H9 (cell line): ENCODE measurements around the gene NGRN. TPM values are rescaled to one million over a fixed set of nuclear protein-coding genes. Genes with fewer than 3 reads are reported as not detected.

Experiments used
- DNase-seq: peaks from one replicate; pipeline ENCODE4 v3.0.0-alpha.2; 2017
- H2AFZ ChIP-seq: one replicate; pipeline ENCODE4 v1.6.1; 2013; ENCODE audit warnings: mild to moderate bottlenecking, low read length, control low read depth, moderate library complexity
- H2AK5ac ChIP-seq: 2 replicates; pipeline ENCODE4 v1.6.1; 2013; ENCODE audit warnings: low read length, control low read depth, mixed read lengths; ENCODE audit not compliant: insufficient read length
- H2BK120ac ChIP-seq: one replicate; pipeline ENCODE4 v1.6.1; 2013; ENCODE audit warnings: low read depth, mild to moderate bottlenecking, low read length, control low read depth, inconsistent platforms; ENCODE audit not compliant: poor library complexity, severe bottlenecking
- H2BK12ac ChIP-seq: 2 replicates; pipeline ENCODE4 v1.6.1; 2013; ENCODE audit warnings: low read length, control low read depth, mixed read lengths, low read depth; ENCODE audit not compliant: insufficient read length
- H2BK15ac ChIP-seq: 2 replicates; pipeline ENCODE4 v1.6.1; 2013; ENCODE audit warnings: low read depth, low read length, control low read depth
- H2BK20ac ChIP-seq: one replicate; pipeline ENCODE4 v1.6.1; 2013; ENCODE audit warnings: low read depth, mild to moderate bottlenecking, low read length, control low read depth, inconsistent platforms; ENCODE audit not compliant: poor library complexity, severe bottlenecking
- H2BK5ac ChIP-seq: 2 replicates; pipeline ENCODE4 v1.6.1; 2013; ENCODE audit warnings: low read length, control low read depth, mixed read lengths; ENCODE audit not compliant: insufficient read length
- H3K14ac ChIP-seq: 2 replicates; pipeline ENCODE4 v1.6.1; 2013; ENCODE audit warnings: low read length, control low read depth; ENCODE audit not compliant: insufficient read depth
- H3K18ac ChIP-seq: 2 replicates; pipeline ENCODE4 v1.6.1; 2013; ENCODE audit warnings: low read depth, mild to moderate bottlenecking, mixed read lengths, low read length, control low read depth; ENCODE audit not compliant: insufficient read length
- H3K23ac ChIP-seq: 2 replicates; pipeline ENCODE4 v1.6.1; 2013; ENCODE audit warnings: low read length, control low read depth, mixed read lengths, low read depth; ENCODE audit not compliant: insufficient read length
- H3K23me2 ChIP-seq: 2 replicates; pipeline ENCODE4 v1.6.1; 2013; ENCODE audit warnings: low read depth, mild to moderate bottlenecking, mixed read lengths, low read length, control low read depth; ENCODE audit not compliant: insufficient read length, poor library complexity, severe bottlenecking
- H3K27ac ChIP-seq: 2 replicates; pipeline ENCODE4 v1.5.1; 2013; ENCODE audit warnings: low read length, control low read depth, mixed read lengths, low read depth; ENCODE audit not compliant: insufficient read length
- H3K27me3 ChIP-seq: 2 replicates; pipeline ENCODE4 v1.6.1; 2013; ENCODE audit warnings: low read length, control low read depth, inconsistent platforms; ENCODE audit not compliant: insufficient read depth
- H3K4ac ChIP-seq: 2 replicates; pipeline ENCODE4 v1.6.1; 2013; ENCODE audit warnings: low read depth, mild to moderate bottlenecking, control low read depth, inconsistent platforms, low read length, moderate library complexity
- H3K4me1 ChIP-seq: 2 replicates; pipeline ENCODE4 v1.6.1; 2013; ENCODE audit warnings: low read length, control low read depth, inconsistent platforms; ENCODE audit not compliant: insufficient read depth
- H3K4me2 ChIP-seq: 2 replicates; pipeline ENCODE4 v1.6.1; 2013; ENCODE audit warnings: low read length, control low read depth, mixed read lengths; ENCODE audit not compliant: insufficient read length, insufficient read depth
- H3K56ac ChIP-seq: 2 replicates; pipeline ENCODE4 v1.6.1; 2013; ENCODE audit warnings: low read depth, mild to moderate bottlenecking, mixed read lengths, low read length, control low read depth; ENCODE audit not compliant: insufficient read length
- H3K79me1 ChIP-seq: 2 replicates; pipeline ENCODE4 v1.6.1; 2013; ENCODE audit warnings: low read depth, mild to moderate bottlenecking, moderate library complexity, low read length, control low read depth, inconsistent platforms; ENCODE audit not compliant: insufficient read depth, poor library complexity, severe bottlenecking
- H3K79me2 ChIP-seq: 2 replicates; pipeline ENCODE4 v1.6.1; 2013; ENCODE audit warnings: low read length, control low read depth, inconsistent platforms; ENCODE audit not compliant: insufficient read depth
- H3K9ac ChIP-seq: 2 replicates; pipeline ENCODE4 v1.6.1; 2013; ENCODE audit warnings: low read length, control low read depth, mixed read lengths; ENCODE audit not compliant: insufficient read length; ENCODE audit errors: extremely low read depth
- H3K9me3 ChIP-seq: one replicate; pipeline ENCODE4 v1.6.1; 2013; ENCODE audit warnings: low read depth, low read length, inconsistent platforms; ENCODE audit not compliant: control insufficient read depth
- H3T11ph ChIP-seq: one replicate; pipeline ENCODE4 v1.6.1; 2013; ENCODE audit warnings: mild to moderate bottlenecking, low read length, control low read depth, inconsistent platforms
- H4K20me1 ChIP-seq: one replicate; pipeline ENCODE4 v1.6.1; 2013; ENCODE audit not compliant: control insufficient read depth, insufficient read length, insufficient read depth
- H4K5ac ChIP-seq: 2 replicates; pipeline ENCODE4 v1.6.1; 2013; ENCODE audit warnings: low read depth, mild to moderate bottlenecking, mixed read lengths, low read length, control low read depth; ENCODE audit not compliant: insufficient read length
- H4K8ac ChIP-seq: replicated peaks from 2 replicates; pipeline ENCODE4 v1.6.1; 2013; ENCODE audit warnings: low read length, control low read depth, mixed read lengths, low read depth; ENCODE audit not compliant: insufficient read length
- H4K91ac ChIP-seq: 2 replicates; pipeline ENCODE4 v1.6.1; 2013; ENCODE audit warnings: low read depth, mild to moderate bottlenecking, moderate library complexity, mixed read lengths, low read length, control low read depth; ENCODE audit not compliant: insufficient read length
- H3K27ac Mint-ChIP-seq, 3 experiments: 2 replicates in 2 of 3; 3 replicates in 1 of 3; pipeline ENCODE4 v1.8.0; 2020 to 2021; ENCODE audit warnings: mixed read lengths in 3 of 3, mild to moderate bottlenecking in 1 of 3, moderate library complexity in 1 of 3
- H3K27me3 Mint-ChIP-seq: 2 replicates; pipeline ENCODE4 v1.8.0; 2021; ENCODE audit warnings: low read depth, mild to moderate bottlenecking, moderate library complexity, mixed read lengths
- H3K36me3 Mint-ChIP-seq, 3 experiments: 2 replicates in 2 of 3; 3 replicates in 1 of 3; pipeline ENCODE4 v1.8.0; 2020 to 2021; ENCODE audit warnings: low read depth in 3 of 3, mixed read lengths in 3 of 3; ENCODE audit not compliant: insufficient read depth in 1 of 3
- H3K4me1 Mint-ChIP-seq, 2 experiments: 2 replicates each; pipeline ENCODE4 v1.8.0; 2020; ENCODE audit warnings: mixed read lengths in 2 of 2
- H3K4me3 Mint-ChIP-seq, 2 experiments: 2 replicates in 1 of 2; 3 replicates in 1 of 2; pipeline ENCODE4 v1.8.0; 2020 to 2021; ENCODE audit warnings: mild to moderate bottlenecking in 2 of 2, mixed read lengths in 2 of 2, moderate library complexity in 1 of 2
- H3K9me3 Mint-ChIP-seq, 2 experiments: 2 replicates in 1 of 2; 3 replicates in 1 of 2; pipeline ENCODE4 v1.8.0; 2020; ENCODE audit warnings: mild to moderate bottlenecking in 2 of 2, mixed read lengths in 2 of 2, moderate library complexity in 1 of 2
- CTCF ChIP-seq: fragments of 200-600 bp; sonication (generic); conservative IDR thresholded peaks from 3 replicates; pipeline ENCODE4 v1.8.0; 2021; ENCODE audit warnings: antibody characterized with exemption, mild to moderate bottlenecking
- WGBS: extraction: QIAGEN DNeasy Blood & Tissue Kit; methylation state at CpG from one replicate; pipeline ENCODE4 v1.1.7; 2013; ENCODE audit warnings: missing lambda C conversion rate, low lambda C conversion rate, mixed read lengths; ENCODE audit not compliant: insufficient read length; ENCODE audit errors: extremely low coverage; 5-methylcytosine and 5-hydroxymethylcytosine counted together
- total RNA-seq: library from RNA; stranded (reverse); gene quantifications from 2 replicates; pipeline ENCODE4 v1.2.1, GENCODE V29; 2021

The NGRN gene
- total RNA-seq, 1 experiment from 2014 or later = 79.2 TPM

- Histone ChIP-seq H3K23me2 (no peaks in the 10 kb centered on the region), H4K5ac (no peak overlapping the region), H3K14ac (no peak overlapping the region), H3K4me2 (no peak overlapping the region), H4K91ac (no peak overlapping the region), H2BK15ac (no peak overlapping the region), H3K27ac (no peak overlapping the region), H3K18ac (no peak overlapping the region), H3K79me2 (no peaks in the 10 kb centered on the region), H3K27me3 (no peaks in the 10 kb centered on the region), H3K9ac (no peak overlapping the region), H2BK20ac (no peak overlapping the region), H2BK5ac (no peak overlapping the region), H3K4me1 (no peaks in the 10 kb centered on the region), H3K79me1 (no peaks in the 10 kb centered on the region), H2AK5ac (no peak overlapping the region), H4K20me1 (no peaks in the 10 kb centered on the region), H3K56ac (no peak overlapping the region), H3K23ac (no peak overlapping the region), H3T11ph (no peak overlapping the region), H2BK12ac (no peak overlapping the region), H3K4ac (no peak overlapping the region), H2BK120ac (no peak overlapping the region), H2AFZ (no peak overlapping the region), H4K8ac (no peak overlapping the region), H3K9me3 (no peaks in the 10 kb centered on the region)
- H3K27me3 Mint-ChIP-seq = peaks cover 3% of the 10 kb centered on the region; the same call in 1 of the 2 replicates
- DNase-seq = no peak
- no peak overlapping the region for H3K4me3 Mint-ChIP-seq
- peaks cover 3 to 11% of the 10 kb centered on the region in 2 experiments; a peak in 3 of 4 replicates for H3K4me1 Mint-ChIP-seq
- TF ChIP-seq CTCF = no peak
- H3K36me3 Mint-ChIP-seq = no peaks in the 10 kb centered on the region
- no peak overlapping the region for H3K27ac Mint-ChIP-seq
- WGBS = no CpG with 5 or more reads among the region's 4 CpGs
- no peaks in the 10 kb centered on the region for H3K9me3 Mint-ChIP-seq
These were observed 43.5 kb downstream of the NGRN start for GRCh38 chr15:90309020-90309419.
